GM23248 (cell line): ENCODE results near the gene VWC2. TPM values are rescaled to one million over a fixed set of nuclear protein-coding genes. Genes with fewer than 3 reads are reported as not detected.

Experiments
- DNase-seq: peaks from one replicate; pipeline ENCODE4 v3.0.0-alpha.2; 2015
- H2AFZ ChIP-seq: fragments of 200-600 bp; sonication (generic); 2 replicates; pipeline ENCODE4 v1.6.1; 2016; ENCODE audit warnings: antibody characterized with exemption
- H3F3A ChIP-seq: fragments of 200-600 bp; sonication (generic); 2 replicates; pipeline ENCODE4 v1.6.1; 2016; ENCODE audit warnings: mild to moderate bottlenecking, antibody characterized with exemption, mixed run types; ENCODE audit not compliant: insufficient read depth
- H3K27ac ChIP-seq: fragments of 200-600 bp; sonication (generic); 2 replicates; pipeline ENCODE4 v1.5.1; 2016; ENCODE audit warnings: mild to moderate bottlenecking
- H3K27me3 ChIP-seq: fragments of 200-600 bp; sonication (generic); replicated peaks from 2 replicates; pipeline ENCODE4 v1.6.1; 2016; ENCODE audit warnings: mild to moderate bottlenecking; ENCODE audit not compliant: insufficient read depth
- H3K36me3 ChIP-seq: fragments of 200-600 bp; sonication (generic); 2 replicates; pipeline ENCODE4 v1.6.1; 2016; ENCODE audit warnings: low read depth, mild to moderate bottlenecking
- H3K4me1 ChIP-seq: fragments of 200-600 bp; sonication (generic); 2 replicates; pipeline ENCODE4 v1.6.1; 2016; ENCODE audit warnings: mild to moderate bottlenecking; ENCODE audit not compliant: insufficient read depth
- H3K4me2 ChIP-seq: fragments of 200-600 bp; sonication (generic); one replicate; pipeline ENCODE4 v1.6.1; 2016; ENCODE audit warnings: mild to moderate bottlenecking; ENCODE audit not compliant: unreplicated experiment
- H3K4me3 ChIP-seq: fragments of 200-600 bp; sonication (generic); 2 replicates; pipeline ENCODE4 v1.5.1; 2016; ENCODE audit warnings: mild to moderate bottlenecking
- H3K79me2 ChIP-seq: fragments of 200-600 bp; sonication (generic); 2 replicates; pipeline ENCODE4 v1.6.1; 2016; ENCODE audit warnings: mild to moderate bottlenecking; ENCODE audit not compliant: insufficient read depth
- H3K9ac ChIP-seq: fragments of 200-600 bp; sonication (generic); 2 replicates; pipeline ENCODE4 v1.6.1; 2016; ENCODE audit warnings: mild to moderate bottlenecking
- H3K9me2 ChIP-seq: fragments of 200-600 bp; sonication (generic); 2 replicates; pipeline ENCODE4 v1.6.1; 2016; ENCODE audit warnings: mixed run types, mild to moderate bottlenecking, moderate library complexity; ENCODE audit not compliant: insufficient read depth
- H3K9me3 ChIP-seq: fragments of 200-600 bp; sonication (generic); one replicate; pipeline ENCODE4 v1.6.1; 2017; ENCODE audit warnings: low read depth
- H4K20me1 ChIP-seq: fragments of 200-600 bp; sonication (generic); 2 replicates; pipeline ENCODE4 v1.6.0; 2016; ENCODE audit not compliant: insufficient read depth
- EZH2 ChIP-seq: fragments of 200-600 bp; sonication (generic); IDR thresholded peaks from 2 replicates; pipeline ENCODE4 v1.6.1; 2018; ENCODE audit warnings: antibody characterized with exemption, mild to moderate bottlenecking; ENCODE audit not compliant: insufficient read depth, poor library complexity, severe bottlenecking
- EZH2phosphoT487 ChIP-seq: fragments of 200-600 bp; sonication (generic); IDR thresholded peaks from 2 replicates; pipeline ENCODE4 v1.6.1; 2018; ENCODE audit warnings: antibody characterized with exemption, moderate library complexity, mild to moderate bottlenecking, low read depth; ENCODE audit not compliant: insufficient read depth
- WGBS, 2 experiments: methylation state at CpG; one replicate each; pipeline ENCODE4 v1.1.6; 2015 to 2017; ENCODE audit warnings: low lambda C conversion rate in 2 of 2, low coverage in 1 of 2; ENCODE audit errors: missing lambda C conversion rate in 2 of 2; 5-methylcytosine and 5-hydroxymethylcytosine counted together
- in situ Hi-C: fragments of 300-500 bp; cut with MboI; formaldehyde crosslinking; loops from 2 replicates; pipeline ENCODE4 v1.15.0; 2020
- polyA plus RNA-seq: library from polyadenylated mRNA; unstranded; fragments of >200 nt; fragmentation: Nextera tagmentation; extraction: Ambion mirVana; gene quantifications from 2 replicates; pipeline ENCODE4 v1.2.1, GENCODE V29; 2016
- total RNA-seq: library from RNA; depleted of rRNA; stranded (reverse); fragments of >200 nt; shearing (Covaris generic); gene quantifications from 2 replicates; pipeline ENCODE4 v1.2.3, GENCODE V29; 2014

VWC2 gene
- total and polyA plus RNA-seq, 2 experiments from 2014 or later = not detected

- no peaks in the 10 kb centered on the region for H3K36me3 ChIP-seq
- H3K79me2 ChIP-seq = no peaks in the 10 kb centered on the region
- in situ Hi-C loops = no loop called here
- no peak overlapping the region for H3K9ac ChIP-seq
- H3K9me2 ChIP-seq = no peaks in the 10 kb centered on the region
- no peak for DNase-seq
- no peak overlapping the region for H2AFZ ChIP-seq
- 33 to 41% methylated on average over 3 of the region's 3 CpGs for WGBS, 2 experiments
- H4K20me1 ChIP-seq = no peaks in the 10 kb centered on the region
- no peak overlapping the region for H3K4me2 ChIP-seq
- TF ChIP-seq EZH2 (no peak), EZH2phosphoT487 (no peak)
- H3K27ac ChIP-seq = no peak overlapping the region
- H3K9me3 ChIP-seq = no peaks in the 10 kb centered on the region
- H3F3A ChIP-seq = no peaks in the 10 kb centered on the region
- H3K4me3 ChIP-seq = no peak overlapping the region
- no peaks in the 10 kb centered on the region for H3K4me1 ChIP-seq
- H3K27me3 ChIP-seq = peaks cover 24% of the 10 kb centered on the region
Observed at GRCh38 chr7:49778731-49779270, 5.4 kb downstream of the VWC2 start.

- no peaks in the 10 kb centered on the region for H3K79me2 ChIP-seq
- in situ Hi-C loops = no loop called here
- no peaks in the 10 kb centered on the region for H3K9me3 ChIP-seq
- H3K36me3 ChIP-seq = no peaks in the 10 kb centered on the region
- no peaks in the 10 kb centered on the region for H3K4me1 ChIP-seq
- peaks cover 11% of the 10 kb centered on the region for H3K27me3 ChIP-seq
- no peak overlapping the region for H3K4me2 ChIP-seq
- H3K9ac ChIP-seq = no peak overlapping the region
- H3F3A ChIP-seq = no peaks in the 10 kb centered on the region
- H3K4me3 ChIP-seq = no peak overlapping the region
- H2AFZ ChIP-seq = no peak overlapping the region
- no peaks in the 10 kb centered on the region for H3K9me2 ChIP-seq
- H3K27ac ChIP-seq = no peak overlapping the region
- no peaks in the 10 kb centered on the region for H4K20me1 ChIP-seq
- DNase-seq = no peak
- 31 to 33% methylated on average over 1 of the region's 1 CpG for WGBS, 2 experiments
- TF ChIP-seq EZH2 (no peak), EZH2phosphoT487 (no peak)
Observed at GRCh38 chr7:49780953-49781352, 7.5 kb downstream of the VWC2 start.

DNA sequence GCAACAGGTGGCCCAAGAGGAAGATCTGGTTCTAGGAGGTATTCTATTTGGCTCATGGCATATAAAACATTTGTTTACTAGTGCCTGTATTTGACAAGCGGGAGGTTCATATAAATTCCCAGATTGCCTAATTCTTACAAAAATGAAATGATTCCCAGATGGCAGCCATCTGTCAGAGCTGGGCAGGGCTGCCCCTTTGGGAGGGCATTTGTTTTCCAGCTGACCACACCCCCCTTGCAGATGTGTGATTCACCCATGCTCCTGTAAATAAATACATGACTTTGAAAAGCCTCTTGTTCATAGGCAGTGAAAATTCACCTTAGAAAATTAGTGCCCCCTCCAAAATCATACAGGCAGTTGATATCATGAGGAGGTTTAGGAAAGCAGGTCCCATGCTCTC is 8.6 kb downstream of the VWC2 start:
- H3K27ac ChIP-seq = no peak overlapping the region
- no peak for DNase-seq
- WGBS, 2 experiments = 6 to 12% methylated on average over 1 of the region's 1 CpG
- H3K9me3 ChIP-seq = no peaks in the 10 kb centered on the region
- no peak for TF ChIP-seq EZH2phosphoT487
- no peak for TF ChIP-seq EZH2
- no peaks in the 10 kb centered on the region for H3K36me3 ChIP-seq
- H4K20me1 ChIP-seq = no peaks in the 10 kb centered on the region
- H3K4me3 ChIP-seq = no peak overlapping the region
- no peaks in the 10 kb centered on the region for H3K4me1 ChIP-seq
- in situ Hi-C loops = no loop called here
- H3F3A ChIP-seq = no peaks in the 10 kb centered on the region
- H2AFZ ChIP-seq = no peak overlapping the region
- H3K9me2 ChIP-seq = no peaks in the 10 kb centered on the region
- no peaks in the 10 kb centered on the region for H3K79me2 ChIP-seq
- H3K9ac ChIP-seq = no peak overlapping the region
- H3K27me3 ChIP-seq = peaks cover under 1% of the 10 kb centered on the region; the same call in 1 of the 2 replicates
- no peak overlapping the region for H3K4me2 ChIP-seq

DNA sequence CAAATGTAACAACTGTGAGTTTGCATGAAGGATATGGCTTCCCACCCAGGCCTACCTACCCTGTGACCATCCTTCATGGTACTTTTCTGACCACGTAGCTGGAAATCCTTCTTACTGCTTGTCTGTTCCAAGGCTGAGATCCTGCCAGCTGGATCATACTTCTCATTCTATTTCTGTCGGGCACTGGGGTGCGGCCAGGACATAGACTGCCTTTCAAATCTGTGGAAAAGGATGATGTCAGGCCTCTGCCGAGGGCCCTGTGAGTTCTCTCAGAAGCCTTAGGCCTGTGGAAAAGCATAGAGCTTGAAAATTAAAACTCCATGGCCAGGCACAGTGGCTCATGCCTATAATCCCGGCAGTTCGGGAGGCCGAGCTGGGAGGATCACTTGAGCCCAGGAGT is 10.0 kb downstream of the VWC2 start:
- H3K9me3 ChIP-seq = no peaks in the 10 kb centered on the region
- H3K4me1 ChIP-seq = no peaks in the 10 kb centered on the region
- DNase-seq = no peak
- no peaks in the 10 kb centered on the region for H3K27me3 ChIP-seq
- no peak overlapping the region for H3K9ac ChIP-seq
- H3K4me3 ChIP-seq = no peak overlapping the region
- H3K79me2 ChIP-seq = no peaks in the 10 kb centered on the region
- 2% methylated on average over 7 of the region's 7 CpGs for WGBS, 2 experiments
- H3K9me2 ChIP-seq = no peaks in the 10 kb centered on the region
- no peak overlapping the region for H3K27ac ChIP-seq
- H3K36me3 ChIP-seq = no peaks in the 10 kb centered on the region
- H2AFZ ChIP-seq = no peak overlapping the region
- H3F3A ChIP-seq = no peaks in the 10 kb centered on the region
- no peak overlapping the region for H3K4me2 ChIP-seq
- H4K20me1 ChIP-seq = no peaks in the 10 kb centered on the region
- in situ Hi-C loops = no loop called here
- TF ChIP-seq EZH2 (no peak), EZH2phosphoT487 (no peak)

DNA sequence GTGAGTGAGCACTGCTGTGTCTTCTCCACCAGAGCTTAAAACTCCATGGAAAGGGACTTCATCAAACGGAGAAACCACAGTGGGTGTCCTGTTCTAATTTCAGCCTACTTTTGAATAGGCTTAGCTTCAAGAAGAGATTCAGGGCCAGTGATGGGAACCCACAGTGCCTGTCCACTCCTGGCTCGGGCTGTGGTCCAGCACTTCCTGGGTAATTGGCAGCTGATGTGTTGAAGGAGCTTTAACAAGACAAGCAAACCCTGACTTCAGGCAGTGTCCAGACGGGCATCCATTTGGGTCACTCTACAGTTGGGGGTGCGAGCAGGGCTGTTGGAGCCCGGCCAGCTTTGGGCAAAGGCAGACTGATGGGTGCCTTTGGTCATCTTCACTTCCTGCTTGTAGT is 14.5 kb downstream of the VWC2 start:
- Histone ChIP-seq H3K79me2 (no peaks in the 10 kb centered on the region), H3K9me2 (no peaks in the 10 kb centered on the region), H3F3A (no peaks in the 10 kb centered on the region), H3K27ac (no peak overlapping the region), H2AFZ (no peak overlapping the region), H3K4me1 (no peaks in the 10 kb centered on the region), H3K4me2 (no peak overlapping the region), H3K9me3 (no peaks in the 10 kb centered on the region), H3K4me3 (no peak overlapping the region), H3K27me3 (no peaks in the 10 kb centered on the region), H3K9ac (no peak overlapping the region), H4K20me1 (no peaks in the 10 kb centered on the region), H3K36me3 (no peaks in the 10 kb centered on the region)
- in situ Hi-C loops = no loop called here
- DNase-seq = no peak
- TF ChIP-seq EZH2 (no peak), EZH2phosphoT487 (no peak)
- 28 to 30% methylated on average over 5 of the region's 5 CpGs for WGBS, 2 experiments
